ENCODE data around the gene FUT3. TPM values are rescaled to one million over a fixed set of nuclear protein-coding genes. Genes with fewer than 3 reads are reported as not detected.
"Not testable (repeated sequence)": the region's sequence is repeated elsewhere in the genome, so short reads cannot be mapped to it uniquely, and the experiment has no call there.

FUT3 gene
- total RNA-seq, 1 experiment from 2014 or later, result 2.6 TPM

GRCh38 chr19:5850189-5850588, 1.1 kb downstream of the FUT3 start:
- no peaks in the 10 kb centered on the region for H3K27me3 ChIP-seq (ENCODE audit: insufficient read depth, low read length)
- intact Hi-C loops (cut with micrococcal nuclease), result no loop called here
- H3K4me2 ChIP-seq (ENCODE audit: low read length), result peak overlapping the region; percentile 55; the same call in 1 of the 2 replicates
- ChIA-PET POLR2A (interaction anchor here (0.7 to 1.7 kb wide), 5 partner anchors 10 to 1040 kb away, joined by 3 to 8 read pairs (median 5); partner anchors contain the start of gene DUS3L), RAD21 (ENCODE audit: low non-redundant PET in 1 of 2, low total read pairs in 2 of 2, uncharacterized antibody in 2 of 2, unreplicated experiment in 2 of 2) (no interaction called here), CTCF (interaction anchor here (0.7 kb wide), 1 partner anchor 129 kb away, joined by 3 read pairs; no protein-coding TSS in a partner anchor)
- no peaks in the 10 kb centered on the region for H4K20me1 ChIP-seq (ENCODE audit: insufficient read depth)
- no peak overlapping the region for H2AFZ ChIP-seq (ENCODE audit: low read depth, low read length, poor library complexity, severe bottlenecking)
- no peak overlapping the region for H3K4me3 ChIP-seq (replicated peaks in 1 of 2; ENCODE audit: low read depth in 1 of 2, low read length in 2 of 2)
- no peaks in the 10 kb centered on the region for H3K36me3 ChIP-seq (ENCODE audit: control insufficient read depth in 1 of 2, insufficient read depth in 2 of 2, low read length in 2 of 2)
- H3K27ac ChIP-seq (ENCODE audit: low read depth, low read length), result no peak overlapping the region; the same call in 1 of the 2 replicates
- DNase-seq (ENCODE audit: low read depth, low spot score), result no peak
- H3K4me1 ChIP-seq (ENCODE audit: control insufficient read depth in 1 of 2, insufficient read depth in 2 of 2, low read length in 2 of 2), result peaks cover 14 to 17% of the 10 kb centered on the region in 2 experiments
- H3K9me3 ChIP-seq (ENCODE audit: control insufficient read depth in 1 of 2, insufficient read depth in 1 of 2, low read depth in 1 of 2, low read length in 2 of 2), result no peaks in the 10 kb centered on the region
- no peaks in the 10 kb centered on the region for H3K9me2 ChIP-seq (ENCODE audit: insufficient read depth)
- TF ChIP-seq TCF7L2 (IDR thresholded peaks at IDR 0.05; ENCODE audit: borderline replicate concordance, extremely low read depth, insufficient read depth, insufficient read length) (no peak), POLR2A (IDR thresholded peaks at IDR 0.05; ENCODE audit: borderline replicate concordance, extremely low read depth, insufficient read depth, insufficient read length) (no peak), CEBPB (IDR thresholded peaks at IDR 0.05; ENCODE audit: low read depth) (no peak), ELF1 (IDR thresholded peaks at IDR 0.05; ENCODE audit: borderline replicate concordance, low read depth) (no peak), YY1 (IDR thresholded peaks at IDR 0.05; ENCODE audit: extremely low read depth, insufficient replicate concordance, low read depth, low read length) (no peak), SRF (IDR thresholded peaks at IDR 0.05; ENCODE audit: low read depth) (no peak), FOSL1 (IDR thresholded peaks at IDR 0.05; ENCODE audit: low read depth) (no peak), ZBTB33 (IDR thresholded peaks at IDR 0.05; ENCODE audit: extremely low read depth, insufficient replicate concordance, low read length) (no peak), REST (IDR thresholded peaks at IDR 0.05; ENCODE audit: low read depth) (no peak), SIN3A (IDR thresholded peaks at IDR 0.05; ENCODE audit: low read depth) (no peak)
- no peak for ATAC-seq
- TSS peak; percentile 67 for BruUV-seq (replicated peaks)
- H3K9ac ChIP-seq (ENCODE audit: low read length), result no peak overlapping the region
- no peaks in the 10 kb centered on the region for H3K79me2 ChIP-seq (ENCODE audit: insufficient read depth, low read length)

- H3K27me3 ChIP-seq (ENCODE audit: insufficient read depth, low read length); POLR2A ChIA-PET; H3K9me3 ChIP-seq (ENCODE audit: control insufficient read depth in 1 of 2, insufficient read depth in 1 of 2, low read depth in 1 of 2, low read length in 2 of 2); BruUV-seq (replicated peaks); H2AFZ ChIP-seq (ENCODE audit: low read depth, low read length, poor library complexity, severe bottlenecking); H3K27ac ChIP-seq (ENCODE audit: low read depth, low read length); DNase-seq (ENCODE audit: low read depth, low spot score); H3K4me2 ChIP-seq (ENCODE audit: low read length); intact Hi-C loops (cut with micrococcal nuclease); H3K36me3 ChIP-seq (ENCODE audit: control insufficient read depth in 1 of 2, insufficient read depth in 2 of 2, low read length in 2 of 2); H3K9ac ChIP-seq (ENCODE audit: low read length); H4K20me1 ChIP-seq (ENCODE audit: insufficient read depth); H3K79me2 ChIP-seq (ENCODE audit: insufficient read depth, low read length); H3K4me3 ChIP-seq (replicated peaks in 1 of 2; ENCODE audit: low read depth in 1 of 2, low read length in 2 of 2); RAD21 ChIA-PET (ENCODE audit: low non-redundant PET in 1 of 2, low total read pairs in 2 of 2, uncharacterized antibody in 2 of 2, unreplicated experiment in 2 of 2); H3K9me2 ChIP-seq (ENCODE audit: insufficient read depth); ATAC-seq: not testable (repeated sequence)
- CTCF ChIA-PET, result interaction anchor here (0.8 kb wide), 1 partner anchor 9 kb away, joined by 3 read pairs; no protein-coding TSS in a partner anchor
- H3K4me1 ChIP-seq (ENCODE audit: control insufficient read depth in 1 of 2, insufficient read depth in 2 of 2, low read length in 2 of 2), result peaks cover 14 to 17% of the 10 kb centered on the region in 2 experiments
These were observed 2.6 kb downstream of the FUT3 start for GRCh38 chr19:5848621-5849020.

Measured in HCT116 (cell line).